Smooth muscle cell (in vitro differentiated cells): ENCODE data around the gene IP6K1. TPM values are rescaled to one million over a fixed set of nuclear protein-coding genes. Genes with fewer than 3 reads are reported as not detected.

Experiments
- DNase-seq: peaks from one replicate; lab custom pipeline; 2025; ENCODE audit not compliant: unreplicated experiment; lab: John Stamatoyannopoulos, UW
- H2AFZ ChIP-seq: fragments of 200-600 bp; sonication (generic); 2 replicates; pipeline ENCODE4 v1.6.0; 2016; ENCODE audit warnings: antibody characterized with exemption, low read depth, mild to moderate bottlenecking
- H3F3A ChIP-seq: fragments of 200-600 bp; sonication (generic); 2 replicates; pipeline ENCODE4 v1.6.0; 2017; ENCODE audit warnings: antibody characterized with exemption, low read depth
- H3K27ac ChIP-seq: fragments of 200-600 bp; sonication (generic); 2 replicates; pipeline ENCODE4 v1.5.1; 2016; ENCODE audit warnings: low read depth, mild to moderate bottlenecking
- H3K27me3 ChIP-seq: fragments of 200-600 bp; sonication (generic); 2 replicates; pipeline ENCODE4 v1.6.1; 2016; ENCODE audit warnings: low read depth, mild to moderate bottlenecking
- H3K36me3 ChIP-seq: fragments of 200-600 bp; sonication (generic); 2 replicates; pipeline ENCODE4 v1.5.1; 2016; ENCODE audit warnings: low read depth
- H3K4me1 ChIP-seq: fragments of 200-600 bp; sonication (generic); 2 replicates; pipeline ENCODE4 v1.5.1; 2016; ENCODE audit warnings: low read depth
- H3K4me2 ChIP-seq: fragments of 200-600 bp; sonication (generic); 2 replicates; pipeline ENCODE4 v1.6.0; 2016; ENCODE audit warnings: mild to moderate bottlenecking
- H3K4me3 ChIP-seq: fragments of 200-600 bp; sonication (generic); 2 replicates; pipeline ENCODE4 v1.5.1; 2016; ENCODE audit warnings: mild to moderate bottlenecking
- H3K79me2 ChIP-seq: fragments of 200-600 bp; sonication (generic); 2 replicates; pipeline ENCODE4 v1.6.0; 2016; ENCODE audit warnings: low read depth, mild to moderate bottlenecking
- H3K9ac ChIP-seq: fragments of 200-600 bp; sonication (generic); 2 replicates; pipeline ENCODE4 v1.6.0; 2016; ENCODE audit warnings: low read depth
- H3K9me3 ChIP-seq: fragments of 200-600 bp; sonication (generic); replicated peaks from 2 replicates; pipeline ENCODE4 v1.5.1; 2016; ENCODE audit warnings: low read depth
- H4K20me1 ChIP-seq: fragments of 200-600 bp; sonication (generic); 2 replicates; pipeline ENCODE4 v1.6.0; 2016; ENCODE audit warnings: low read depth
- WGBS: methylation state at CpG from one replicate; pipeline ENCODE4 v1.1.7; 2016; ENCODE audit warnings: low lambda C conversion rate; 5-methylcytosine and 5-hydroxymethylcytosine counted together
- polyA plus RNA-seq: library from polyadenylated mRNA; unstranded; fragments of >200 nt; fragmentation: Nextera tagmentation; extraction: Ambion mirVana; gene quantifications from 2 replicates; pipeline ENCODE4 v1.2.1, GENCODE V29; 2016
- total RNA-seq: library from RNA; depleted of rRNA; stranded (reverse); fragments of >200 nt; gene quantifications from 2 replicates; pipeline ENCODE4 v1.2.3, GENCODE V29; 2014
- TF ChIP-seq, protein P1 (sequence below): fragments of 200-600 bp; sonication (generic); IDR thresholded peaks from 2 replicates; pipeline ENCODE4 v1.5.1; 2017; ENCODE audit warnings: borderline replicate concordance, mild to moderate bottlenecking, antibody characterized with exemption; ENCODE audit not compliant: insufficient read depth, poor library complexity, severe bottlenecking

Gene IP6K1
- total and polyA plus RNA-seq, 2 experiments from 2014 or later, result 23.0 to 31.1 TPM

DNA sequence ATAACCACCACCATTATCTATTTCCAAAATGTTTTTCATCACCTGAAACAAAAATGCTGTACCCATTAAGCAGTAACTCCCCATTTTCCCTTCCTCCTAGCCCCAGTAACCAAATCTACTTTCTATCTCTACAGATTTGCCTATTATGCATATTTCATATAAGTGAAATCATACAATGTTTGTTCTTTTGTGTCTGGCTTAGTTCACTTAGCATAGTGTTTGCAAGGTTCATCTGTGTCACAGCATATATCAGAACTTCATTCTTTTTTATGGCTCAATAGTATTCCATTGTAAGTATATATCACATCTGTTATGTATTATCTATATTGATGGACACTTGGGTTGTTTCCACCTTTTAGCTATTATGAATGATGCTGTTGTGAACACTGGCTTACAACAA is 45.9 kb downstream of the IP6K1 start:
- H3K27ac ChIP-seq, result no peak overlapping the region
- no peaks in the 10 kb centered on the region for H3F3A ChIP-seq
- TF ChIP-seq, protein P1, sequence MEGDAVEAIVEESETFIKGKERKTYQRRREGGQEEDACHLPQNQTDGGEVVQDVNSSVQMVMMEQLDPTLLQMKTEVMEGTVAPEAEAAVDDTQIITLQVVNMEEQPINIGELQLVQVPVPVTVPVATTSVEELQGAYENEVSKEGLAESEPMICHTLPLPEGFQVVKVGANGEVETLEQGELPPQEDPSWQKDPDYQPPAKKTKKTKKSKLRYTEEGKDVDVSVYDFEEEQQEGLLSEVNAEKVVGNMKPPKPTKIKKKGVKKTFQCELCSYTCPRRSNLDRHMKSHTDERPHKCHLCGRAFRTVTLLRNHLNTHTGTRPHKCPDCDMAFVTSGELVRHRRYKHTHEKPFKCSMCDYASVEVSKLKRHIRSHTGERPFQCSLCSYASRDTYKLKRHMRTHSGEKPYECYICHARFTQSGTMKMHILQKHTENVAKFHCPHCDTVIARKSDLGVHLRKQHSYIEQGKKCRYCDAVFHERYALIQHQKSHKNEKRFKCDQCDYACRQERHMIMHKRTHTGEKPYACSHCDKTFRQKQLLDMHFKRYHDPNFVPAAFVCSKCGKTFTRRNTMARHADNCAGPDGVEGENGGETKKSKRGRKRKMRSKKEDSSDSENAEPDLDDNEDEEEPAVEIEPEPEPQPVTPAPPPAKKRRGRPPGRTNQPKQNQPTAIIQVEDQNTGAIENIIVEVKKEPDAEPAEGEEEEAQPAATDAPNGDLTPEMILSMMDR, result no peak
- no peak for DNase-seq
- no peak overlapping the region for H3K9ac ChIP-seq
- H3K4me3 ChIP-seq, result no peak overlapping the region
- no peaks in the 10 kb centered on the region for H3K9me3 ChIP-seq
- peaks cover 20% of the 10 kb centered on the region for H4K20me1 ChIP-seq
- H3K4me2 ChIP-seq, result no peak overlapping the region
- H3K4me1 ChIP-seq, result no peaks in the 10 kb centered on the region
- H3K79me2 ChIP-seq, result peaks cover 22% of the 10 kb centered on the region
- no peak overlapping the region for H2AFZ ChIP-seq
- H3K36me3 ChIP-seq, result peaks cover 3% of the 10 kb centered on the region
- no peaks in the 10 kb centered on the region for H3K27me3 ChIP-seq

DNA sequence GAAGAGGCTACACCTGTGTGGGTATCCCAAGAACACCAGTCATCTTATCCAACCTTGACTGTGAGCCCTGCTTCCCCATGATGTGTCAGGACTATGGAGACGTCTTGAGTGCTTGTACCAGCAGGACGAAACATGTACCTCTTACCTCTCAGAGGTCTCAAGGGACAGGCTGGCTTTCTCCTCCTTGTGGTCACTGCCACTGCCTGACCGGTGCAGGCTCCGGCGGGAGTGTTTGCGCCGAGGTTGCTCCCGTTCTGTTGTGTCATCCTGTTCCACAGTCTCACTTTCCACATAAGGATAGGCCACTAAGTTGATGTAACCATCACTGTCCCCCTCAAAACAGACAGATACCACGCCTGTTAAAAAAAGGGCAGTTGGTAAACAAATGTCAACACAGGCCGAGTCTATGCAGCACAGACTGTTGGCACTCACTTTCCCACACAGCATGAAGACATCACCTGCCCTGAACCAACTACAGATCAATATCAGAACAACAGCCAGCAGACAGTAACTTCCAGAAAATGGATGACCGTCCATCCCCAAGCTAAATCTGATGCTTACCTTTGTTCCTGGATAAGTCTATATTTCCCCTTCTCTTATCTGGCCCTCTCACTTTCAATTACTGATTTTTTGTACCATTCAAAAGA is 48.2 kb downstream of the IP6K1 start:
- H3K4me1 ChIP-seq, result no peaks in the 10 kb centered on the region
- peaks cover 17% of the 10 kb centered on the region for H3K79me2 ChIP-seq
- TF ChIP-seq, protein P1, result no peak
- no peak for DNase-seq
- no peaks in the 10 kb centered on the region for H3K27me3 ChIP-seq
- no peak overlapping the region for H3K27ac ChIP-seq
- no peak overlapping the region for H2AFZ ChIP-seq
- H3K4me3 ChIP-seq, result no peak overlapping the region
- peaks cover 3% of the 10 kb centered on the region for H3K36me3 ChIP-seq
- WGBS, result 98% methylated on average over 11 of the region's 11 CpGs
- peaks cover 12% of the 10 kb centered on the region for H4K20me1 ChIP-seq
- H3K4me2 ChIP-seq, result no peak overlapping the region
- H3F3A ChIP-seq, result no peaks in the 10 kb centered on the region
- H3K9me3 ChIP-seq, result no peaks in the 10 kb centered on the region
- H3K9ac ChIP-seq, result no peak overlapping the region

DNA sequence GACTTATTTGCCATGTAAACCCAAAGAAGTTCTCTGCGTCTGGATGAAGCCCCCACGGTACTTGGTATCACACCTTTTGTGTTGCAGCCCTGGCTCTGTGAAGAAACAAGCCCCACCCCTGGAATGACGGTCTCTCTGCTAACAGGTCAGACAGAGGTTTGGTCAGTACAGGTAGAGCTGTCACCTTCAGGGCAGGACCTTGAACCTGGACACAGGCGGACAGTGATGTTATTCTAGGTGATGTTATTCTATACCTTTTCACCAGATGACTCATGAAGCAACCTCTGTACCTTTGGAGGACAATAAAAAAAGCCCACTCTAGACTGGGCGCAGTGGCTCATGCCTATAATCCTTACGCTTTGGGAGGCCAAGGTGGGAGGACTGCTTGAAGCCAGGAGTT is 51.6 kb downstream of the IP6K1 start:
- DNase-seq, result no peak
- TF ChIP-seq, protein P1, result no peak
- no peaks in the 10 kb centered on the region for H3K27me3 ChIP-seq
- WGBS, result 98% methylated on average over 6 of the region's 6 CpGs
- H3K4me3 ChIP-seq, result no peak overlapping the region
- H3K9me3 ChIP-seq, result no peaks in the 10 kb centered on the region
- no peaks in the 10 kb centered on the region for H3F3A ChIP-seq
- no peak overlapping the region for H3K9ac ChIP-seq
- H3K27ac ChIP-seq, result no peak overlapping the region
- peaks cover 8% of the 10 kb centered on the region for H3K79me2 ChIP-seq
- peaks cover 3% of the 10 kb centered on the region for H3K36me3 ChIP-seq
- H3K4me1 ChIP-seq, result no peaks in the 10 kb centered on the region
- H3K4me2 ChIP-seq, result no peak overlapping the region
- H2AFZ ChIP-seq, result no peak overlapping the region
- H4K20me1 ChIP-seq, result peaks cover 14% of the 10 kb centered on the region

DNA sequence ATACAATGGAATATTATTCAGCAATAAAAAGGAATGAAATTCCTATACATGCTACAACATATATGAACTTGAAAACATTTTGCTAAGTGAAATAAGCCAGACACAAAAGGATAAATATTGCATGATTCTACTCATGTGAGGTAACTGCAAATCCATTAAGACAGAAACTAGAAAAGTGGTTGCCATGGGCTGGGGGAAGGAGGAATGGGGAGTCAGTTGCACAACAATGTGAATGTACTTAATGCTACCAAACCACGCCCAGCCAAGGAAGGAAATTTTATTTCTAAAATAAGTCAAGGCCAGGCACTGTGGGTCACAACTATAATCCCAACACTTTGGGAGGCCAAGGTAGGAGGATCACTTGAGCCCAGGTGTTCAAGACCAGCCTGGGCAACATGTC is 52.8 kb downstream of the IP6K1 start:
- no peak overlapping the region for H3K27ac ChIP-seq
- no peaks in the 10 kb centered on the region for H3K9me3 ChIP-seq
- TF ChIP-seq, protein P1, result no peak
- H3K4me3 ChIP-seq, result no peak overlapping the region
- no peak for DNase-seq
- H4K20me1 ChIP-seq, result peaks cover 9% of the 10 kb centered on the region
- H3F3A ChIP-seq, result no peaks in the 10 kb centered on the region
- no peak overlapping the region for H3K9ac ChIP-seq
- H3K79me2 ChIP-seq, result peaks cover 6% of the 10 kb centered on the region
- no peaks in the 10 kb centered on the region for H3K4me1 ChIP-seq
- WGBS, result 91% methylated on average over 1 of the region's 1 CpG
- peaks cover 3% of the 10 kb centered on the region for H3K36me3 ChIP-seq
- H2AFZ ChIP-seq, result no peak overlapping the region
- H3K27me3 ChIP-seq, result no peaks in the 10 kb centered on the region
- no peak overlapping the region for H3K4me2 ChIP-seq
